ENCODE results near the gene ARF1.
"Not testable (repeated sequence)": the region's sequence is repeated elsewhere in the genome, so short reads cannot be mapped to it uniquely, and the experiment has no call there.

DNA sequence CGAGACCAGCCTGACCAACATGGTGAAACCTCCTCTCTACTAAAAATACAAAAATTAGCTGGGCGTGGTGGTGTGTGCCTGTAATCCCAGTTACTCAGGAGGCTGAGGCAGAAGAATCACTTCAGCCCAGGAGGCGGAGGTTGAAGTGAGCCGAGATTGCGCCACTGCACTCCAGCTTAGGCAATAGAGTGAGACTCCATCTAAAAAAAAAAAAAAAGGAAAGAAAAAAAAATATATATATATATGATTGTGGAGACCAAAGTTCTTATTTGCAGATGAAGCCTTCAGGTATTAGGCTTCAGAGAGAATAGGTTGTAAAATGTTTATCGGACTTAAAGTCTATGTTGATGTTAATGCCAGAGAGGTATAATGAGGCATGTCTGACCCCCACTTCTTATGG lies 28.8 kb downstream of the ARF1 start:
- TF ChIP-seq, protein P1, sequence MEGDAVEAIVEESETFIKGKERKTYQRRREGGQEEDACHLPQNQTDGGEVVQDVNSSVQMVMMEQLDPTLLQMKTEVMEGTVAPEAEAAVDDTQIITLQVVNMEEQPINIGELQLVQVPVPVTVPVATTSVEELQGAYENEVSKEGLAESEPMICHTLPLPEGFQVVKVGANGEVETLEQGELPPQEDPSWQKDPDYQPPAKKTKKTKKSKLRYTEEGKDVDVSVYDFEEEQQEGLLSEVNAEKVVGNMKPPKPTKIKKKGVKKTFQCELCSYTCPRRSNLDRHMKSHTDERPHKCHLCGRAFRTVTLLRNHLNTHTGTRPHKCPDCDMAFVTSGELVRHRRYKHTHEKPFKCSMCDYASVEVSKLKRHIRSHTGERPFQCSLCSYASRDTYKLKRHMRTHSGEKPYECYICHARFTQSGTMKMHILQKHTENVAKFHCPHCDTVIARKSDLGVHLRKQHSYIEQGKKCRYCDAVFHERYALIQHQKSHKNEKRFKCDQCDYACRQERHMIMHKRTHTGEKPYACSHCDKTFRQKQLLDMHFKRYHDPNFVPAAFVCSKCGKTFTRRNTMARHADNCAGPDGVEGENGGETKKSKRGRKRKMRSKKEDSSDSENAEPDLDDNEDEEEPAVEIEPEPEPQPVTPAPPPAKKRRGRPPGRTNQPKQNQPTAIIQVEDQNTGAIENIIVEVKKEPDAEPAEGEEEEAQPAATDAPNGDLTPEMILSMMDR (IDR thresholded peaks at IDR 0.05) = not testable (repeated sequence)
- not testable (repeated sequence) for TF ChIP-seq POLR2AphosphoS5 (IDR thresholded peaks at IDR 0.05)

All from suprapubic skin (tissue), 3 donors.